HG03066 (cell line): ENCODE results near the gene EXOC3L4.

Experiments
- ATAC-seq: cut with Tn5 transposase; IDR thresholded peaks from one replicate; pipeline ENCODE4 v1.9.1; 2021; ENCODE audit warnings: low read depth; ENCODE audit not compliant: unreplicated experiment

The EXOC3L4 gene

DNA sequence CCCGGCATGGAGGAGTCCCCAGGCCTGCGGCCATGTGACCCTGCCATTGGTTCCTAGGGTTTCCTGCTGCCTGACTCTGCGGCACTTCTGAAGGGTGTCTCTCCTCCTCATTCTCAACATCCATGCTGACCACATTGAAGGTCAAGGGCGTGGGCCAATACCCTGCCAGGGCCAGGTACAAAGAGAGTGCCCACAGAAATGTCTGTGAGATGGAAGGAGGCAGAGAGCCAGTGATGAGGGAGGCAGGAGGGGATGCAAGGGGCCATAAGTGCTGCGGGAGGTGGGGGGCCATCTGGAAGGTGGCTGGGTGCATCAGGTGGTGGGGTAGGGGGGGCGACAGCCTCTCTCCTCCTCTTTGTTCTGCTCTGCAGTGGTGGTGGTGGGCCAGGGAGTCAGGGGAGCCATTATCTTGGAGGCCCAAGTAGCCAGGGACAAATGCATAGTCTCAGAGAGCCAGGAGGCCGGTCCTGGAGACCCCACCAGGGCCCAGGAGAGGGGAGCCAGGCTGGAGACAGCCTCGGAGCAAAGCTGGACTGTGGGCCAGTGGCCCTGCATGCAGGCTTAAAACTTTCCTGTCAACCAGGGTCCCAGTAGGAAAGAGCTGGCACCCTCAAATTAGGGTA, 24.2 kb upstream of the EXOC3L4 start:
- no peak for ATAC-seq

DNA sequence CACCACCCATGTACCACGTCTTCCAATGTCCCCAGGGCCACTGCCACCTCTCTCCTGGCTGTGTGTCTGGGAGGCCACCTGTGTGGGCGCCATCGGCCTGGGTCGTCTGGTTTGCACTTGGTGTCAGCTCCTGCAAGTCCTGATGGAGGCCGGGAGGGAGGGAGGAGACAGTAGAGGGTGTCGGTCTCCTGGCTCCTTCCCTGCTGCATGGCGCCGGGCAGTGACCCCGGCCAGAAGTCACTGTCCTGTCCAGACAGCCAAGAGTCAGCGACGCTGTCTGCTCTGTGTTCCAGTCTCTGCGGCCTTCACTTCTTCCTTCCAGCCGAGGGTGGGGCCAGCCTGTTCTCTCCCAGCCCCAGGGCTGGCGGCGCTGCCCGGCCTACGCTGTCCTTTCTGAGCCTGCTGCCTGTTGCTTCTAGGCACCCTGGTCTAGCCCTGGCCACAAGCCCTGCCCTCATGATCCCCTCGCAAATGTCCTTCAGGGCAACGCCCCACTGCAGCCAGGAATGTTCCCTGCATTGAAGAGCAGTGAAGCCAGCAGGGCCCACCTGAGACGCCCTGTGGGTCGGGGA, 23.5 kb upstream of the EXOC3L4 start:
- no peak for ATAC-seq

- no peak for ATAC-seq
Observed at GRCh38 chr14:103071544-103072251, 22.8 kb upstream of the EXOC3L4 start.

DNA sequence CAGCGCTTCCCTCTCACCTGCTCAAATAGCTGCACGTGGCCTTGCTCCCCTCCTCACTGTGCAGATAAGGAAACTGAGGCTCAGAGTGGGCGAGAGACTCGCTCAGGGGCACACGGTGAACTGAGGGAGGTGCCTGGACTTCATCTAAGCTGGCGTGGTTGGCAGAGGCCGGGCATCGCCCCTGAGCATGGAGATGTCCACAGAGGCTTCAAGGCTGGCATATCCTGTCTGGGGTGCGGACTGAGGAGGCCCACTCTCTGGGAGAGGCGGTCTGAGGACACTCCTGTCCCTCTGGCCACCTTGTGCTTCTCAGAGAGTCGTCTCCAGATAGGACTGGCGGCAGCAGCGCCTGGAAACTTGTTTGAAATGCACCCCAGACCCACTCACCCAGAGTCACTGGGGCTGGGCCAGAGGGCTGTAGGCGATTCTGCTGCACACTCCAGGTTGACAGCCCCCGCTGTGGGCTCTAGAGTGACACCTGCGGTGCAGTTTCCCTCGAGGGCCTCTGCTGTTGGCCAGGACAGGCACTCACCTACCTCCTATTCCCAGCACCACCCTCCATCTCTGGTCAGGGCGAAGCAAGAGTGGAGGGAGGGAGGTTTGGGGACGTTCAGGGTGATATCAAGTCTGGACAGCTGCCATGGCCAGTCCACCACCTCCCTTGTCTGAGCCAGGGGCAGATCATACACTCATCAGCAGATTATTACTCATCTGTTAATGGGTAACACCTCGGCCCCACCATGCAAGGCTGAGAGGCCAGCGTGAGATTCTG, 21.7 kb upstream of the EXOC3L4 start:
- no peak for ATAC-seq

- no peak for ATAC-seq
Observed at GRCh38 chr14:103073367-103073875, 21.1 kb upstream of the EXOC3L4 start.

GRCh38 chr14:103073876-103074728, 20.4 kb upstream of the EXOC3L4 start:
- no peak for ATAC-seq

DNA sequence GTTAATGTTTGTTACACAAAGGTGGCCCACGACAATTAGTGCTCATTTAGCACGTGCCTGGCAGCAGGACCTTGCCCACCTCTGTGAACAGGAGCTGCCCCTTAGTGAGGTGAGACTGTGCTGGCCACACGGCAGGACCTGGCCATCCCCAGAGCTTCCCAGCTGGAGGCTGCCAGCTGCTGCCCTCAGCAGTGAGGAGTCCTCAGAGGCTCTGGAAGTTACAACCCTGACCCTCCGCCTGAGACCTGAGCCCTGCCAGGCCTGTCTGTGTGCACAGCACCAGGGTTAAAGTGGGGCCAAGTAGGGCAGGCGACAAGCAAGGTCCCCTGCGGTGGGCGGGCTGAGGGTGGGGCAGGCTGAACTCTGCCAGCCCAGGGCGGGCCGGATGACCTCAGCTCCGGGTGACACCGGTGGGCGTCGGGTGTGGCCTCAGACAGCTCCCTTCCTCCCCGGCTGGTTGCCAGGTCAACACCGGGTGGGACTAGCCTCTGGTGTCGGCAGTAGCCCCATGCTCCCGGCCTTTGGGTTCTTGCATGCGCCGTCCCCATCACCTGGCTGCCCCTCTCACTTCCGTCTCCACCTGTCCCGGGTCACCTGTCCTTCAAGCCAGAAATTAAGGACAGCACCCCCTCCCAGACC, 19.7 kb upstream of the EXOC3L4 start:
- no peak for ATAC-seq

- peak; percentile 47 for ATAC-seq
Observed at GRCh38 chr14:103078420-103078749, 16.1 kb upstream of the EXOC3L4 start.

DNA sequence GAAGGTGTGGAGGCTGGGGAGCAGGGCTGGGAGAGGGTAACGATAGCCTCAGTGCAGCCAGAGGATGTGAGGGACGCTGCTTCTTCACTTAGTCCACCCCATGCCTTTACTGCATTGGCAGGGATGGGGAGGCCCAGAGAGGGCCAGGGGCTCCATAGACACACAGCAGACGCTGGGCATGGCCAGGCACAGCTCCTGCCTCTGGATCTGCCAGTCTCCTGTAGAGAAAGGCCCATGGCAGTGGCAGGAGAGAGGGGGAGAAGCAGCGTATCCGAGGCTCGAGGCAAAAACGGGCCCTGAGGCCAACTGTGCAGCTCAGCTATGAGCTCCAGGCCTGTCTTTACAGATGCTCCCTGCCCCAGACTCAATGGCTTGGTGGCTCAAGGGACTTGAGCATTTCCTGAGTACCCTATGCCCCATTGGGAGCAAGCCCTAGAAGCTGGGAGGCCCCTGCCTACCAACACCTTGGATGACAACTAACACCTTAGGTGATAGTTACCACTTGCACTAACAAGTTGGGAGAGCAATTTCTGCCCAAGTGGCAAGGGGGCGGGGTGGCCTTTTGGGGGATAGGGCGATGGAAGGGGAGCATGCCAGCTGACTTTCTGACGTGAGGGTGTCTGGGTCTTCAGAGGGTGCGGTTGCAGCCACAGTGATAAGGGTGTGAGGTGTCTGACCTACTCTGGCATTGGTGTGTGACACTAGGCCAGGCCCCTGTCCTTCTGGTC, 15.5 kb upstream of the EXOC3L4 start:
- ATAC-seq, result no peak

DNA sequence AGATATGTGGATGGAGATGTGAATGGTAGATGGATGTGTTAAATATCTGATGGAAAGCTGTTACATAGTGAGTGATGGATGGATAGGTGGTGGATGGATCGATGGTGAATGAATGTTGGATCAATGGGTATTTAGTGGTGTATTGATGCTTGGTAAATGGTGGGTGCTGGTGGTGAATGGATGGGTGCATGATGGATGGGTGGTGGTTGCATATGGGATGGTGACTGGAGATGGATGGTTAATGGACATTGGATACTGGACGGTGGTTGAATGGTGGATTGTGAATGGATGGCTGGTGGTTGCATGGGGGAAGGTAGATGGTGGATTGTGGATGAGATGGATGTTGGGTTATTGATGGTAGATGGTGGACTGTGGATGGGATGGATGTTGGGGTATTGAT, 12.6 kb upstream of the EXOC3L4 start:
- ATAC-seq, result no peak

- ATAC-seq, result no peak
Observed at GRCh38 chr14:103084021-103084919, 10.3 kb upstream of the EXOC3L4 start, which contains the start of gene LBHD2. LBHD2 (plus strand) TSS chr14:103084210; CDS start chr14:103086013, 1,803 bp downstream.

GRCh38 chr14:103085106-103086091, 9.1 kb upstream of the EXOC3L4 start:
- ATAC-seq, result no peak

GRCh38 chr14:103086771-103087342, 7.7 kb upstream of the EXOC3L4 start:
- no peak for ATAC-seq

- no peak for ATAC-seq
Observed at GRCh38 chr14:103087343-103087835, 7.1 kb upstream of the EXOC3L4 start.

DNA sequence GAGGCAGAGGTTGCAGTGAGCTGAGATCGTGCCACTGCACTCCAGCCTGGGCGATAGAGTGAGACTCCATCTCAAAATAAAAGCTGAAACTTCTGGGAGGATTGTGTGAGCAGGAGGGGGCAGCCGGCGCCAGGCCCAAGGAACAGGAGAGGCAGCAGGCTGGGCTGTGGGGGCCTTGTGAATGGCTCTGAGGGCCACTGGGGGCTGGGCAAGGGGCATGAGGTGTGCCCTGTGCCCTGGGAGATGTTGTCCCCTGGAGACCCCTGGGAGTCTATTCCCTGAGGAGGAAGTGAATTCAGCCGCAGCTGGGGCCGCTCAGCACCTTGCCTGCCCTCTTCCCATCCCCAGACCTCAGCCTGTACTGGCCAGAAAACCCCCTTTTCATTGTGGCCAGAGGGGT, 5.6 kb upstream of the EXOC3L4 start:
- ATAC-seq, result no peak
